AG04449 (cell line): ENCODE results near the gene CCDC122.

Experiments
- CTCF ChIA-PET: fragments of 350-600 bp; formaldehyde crosslinking; extraction: SDS; loops from one replicate; lab custom pipeline; 2021; ENCODE audit warnings: antibody characterized with exemption; lab: Yijun Ruan, JAX
- POLR2A ChIA-PET: fragments of 400-600, 350-600 bp; formaldehyde crosslinking; extraction: SDS; loops from one replicate; lab custom pipeline; 2020; ENCODE audit warnings: antibody characterized with exemption, inconsistent platforms; lab: Yijun Ruan, JAX
- DNase-seq: peaks from one replicate; pipeline ENCODE4 v3.0.0-alpha.2; 2010; ENCODE audit warnings: low read depth, low spot score
- H3K4me3 ChIP-seq: 2 replicates; pipeline ENCODE4 v1.5.1; 2011; ENCODE audit warnings: low read depth, mild to moderate bottlenecking, control low read depth, low read length
- TF ChIP-seq, protein P1 (sequence below): IDR thresholded peaks from one replicate; pipeline ENCODE4 v1.5.1; 2011; ENCODE audit warnings: mild to moderate bottlenecking, moderate library complexity, low read length, control low read depth, inconsistent platforms; ENCODE audit not compliant: insufficient read depth; ENCODE audit errors: missing control alignments

The CCDC122 gene

DNA sequence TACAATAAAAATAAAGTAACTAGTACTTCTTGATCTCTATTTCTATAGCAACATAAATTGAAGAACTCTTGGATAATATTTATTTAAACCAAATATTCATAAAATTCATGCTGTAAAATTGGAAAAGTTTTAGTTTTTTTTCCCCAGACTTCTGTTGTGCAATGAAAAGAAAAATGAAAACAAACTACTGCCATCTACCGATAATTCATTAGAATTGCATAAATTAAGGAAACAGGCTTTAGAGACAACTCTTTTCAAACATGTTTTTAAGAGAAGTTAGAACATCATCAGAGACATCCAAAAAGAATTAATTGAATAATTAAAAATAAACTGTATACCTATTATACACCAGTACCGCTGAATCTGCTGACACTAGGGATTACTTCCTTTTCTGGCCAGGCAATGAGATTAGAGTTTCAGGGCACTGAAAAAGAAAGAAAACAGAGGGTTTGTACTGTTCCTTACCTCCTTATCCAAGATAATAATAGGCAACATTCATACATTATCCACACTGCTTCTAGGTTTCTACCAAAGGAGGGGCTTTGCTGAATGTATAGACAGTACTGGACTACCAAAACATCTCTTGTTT lies 4.9 kb downstream of the CCDC122 start:
- DNase-seq = no peak
- TF ChIP-seq, protein P1, sequence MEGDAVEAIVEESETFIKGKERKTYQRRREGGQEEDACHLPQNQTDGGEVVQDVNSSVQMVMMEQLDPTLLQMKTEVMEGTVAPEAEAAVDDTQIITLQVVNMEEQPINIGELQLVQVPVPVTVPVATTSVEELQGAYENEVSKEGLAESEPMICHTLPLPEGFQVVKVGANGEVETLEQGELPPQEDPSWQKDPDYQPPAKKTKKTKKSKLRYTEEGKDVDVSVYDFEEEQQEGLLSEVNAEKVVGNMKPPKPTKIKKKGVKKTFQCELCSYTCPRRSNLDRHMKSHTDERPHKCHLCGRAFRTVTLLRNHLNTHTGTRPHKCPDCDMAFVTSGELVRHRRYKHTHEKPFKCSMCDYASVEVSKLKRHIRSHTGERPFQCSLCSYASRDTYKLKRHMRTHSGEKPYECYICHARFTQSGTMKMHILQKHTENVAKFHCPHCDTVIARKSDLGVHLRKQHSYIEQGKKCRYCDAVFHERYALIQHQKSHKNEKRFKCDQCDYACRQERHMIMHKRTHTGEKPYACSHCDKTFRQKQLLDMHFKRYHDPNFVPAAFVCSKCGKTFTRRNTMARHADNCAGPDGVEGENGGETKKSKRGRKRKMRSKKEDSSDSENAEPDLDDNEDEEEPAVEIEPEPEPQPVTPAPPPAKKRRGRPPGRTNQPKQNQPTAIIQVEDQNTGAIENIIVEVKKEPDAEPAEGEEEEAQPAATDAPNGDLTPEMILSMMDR = peak; percentile 16

DNA sequence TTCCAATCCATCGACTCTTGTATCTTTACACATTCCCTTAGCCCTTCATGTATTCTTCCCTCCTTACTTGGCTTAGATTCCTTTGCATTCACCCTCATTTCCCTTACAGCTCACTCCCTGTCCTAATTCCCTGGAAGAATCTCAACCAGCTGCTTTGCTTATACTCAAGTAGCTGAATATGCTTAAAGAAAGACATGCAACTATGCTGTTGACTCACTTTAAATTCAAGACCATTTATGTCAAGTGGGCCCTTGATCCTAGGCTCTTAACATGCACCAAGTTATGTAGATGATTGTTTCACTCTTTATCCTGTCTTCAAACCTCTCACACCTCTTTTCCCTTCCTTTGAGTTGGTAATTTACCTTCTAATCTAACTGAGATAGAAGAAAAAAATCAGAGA lies 7.4 kb downstream of the CCDC122 start:
- POLR2A ChIA-PET = no interaction called here
- TF ChIP-seq, protein P1 = no peak
- H3K4me3 ChIP-seq = no peak overlapping the region
- no peak for DNase-seq
- CTCF ChIA-PET = interaction anchor here (0.7 to 2.2 kb wide), 8 partner anchors 8 to 1277 kb away, joined by 3 to 14 read pairs (median 3); no protein-coding TSS in a partner anchor

More for the DNA sequence above, 4.9 kb downstream of the CCDC122 start:
- ChIA-PET POLR2A (no interaction called here), CTCF (interaction anchor here (0.7 to 3.0 kb wide), 9 partner anchors 9 to 789 kb away, joined by 3 to 14 read pairs (median 5); no protein-coding TSS in a partner anchor)
- H3K4me3 ChIP-seq = no peak overlapping the region

DNA sequence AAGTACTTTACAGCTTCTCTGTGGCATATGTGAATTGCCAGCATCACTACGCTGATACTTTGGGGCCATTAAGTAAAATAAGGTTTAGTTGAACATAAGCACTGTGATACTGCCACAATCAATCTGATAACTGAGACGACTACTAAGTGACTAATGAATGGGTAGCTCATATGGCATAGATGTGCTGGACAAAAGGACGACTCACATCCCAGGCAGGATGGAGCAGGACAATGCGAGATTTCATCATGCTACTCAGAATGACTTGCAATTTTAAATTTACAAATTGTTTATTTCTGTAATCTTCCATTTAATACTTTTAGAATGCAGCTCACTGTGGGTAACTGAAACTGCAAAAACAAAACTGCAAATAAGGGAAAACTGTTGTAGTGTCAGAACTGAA lies 13.6 kb downstream of the CCDC122 start:
- DNase-seq = no peak
- CTCF ChIA-PET = interaction anchor here (1.3 kb wide), 1 partner anchor 13 kb away, joined by 3 read pairs; no protein-coding TSS in a partner anchor
- TF ChIP-seq, protein P1 = no peak
- POLR2A ChIA-PET = no interaction called here
- H3K4me3 ChIP-seq = no peak overlapping the region

DNA sequence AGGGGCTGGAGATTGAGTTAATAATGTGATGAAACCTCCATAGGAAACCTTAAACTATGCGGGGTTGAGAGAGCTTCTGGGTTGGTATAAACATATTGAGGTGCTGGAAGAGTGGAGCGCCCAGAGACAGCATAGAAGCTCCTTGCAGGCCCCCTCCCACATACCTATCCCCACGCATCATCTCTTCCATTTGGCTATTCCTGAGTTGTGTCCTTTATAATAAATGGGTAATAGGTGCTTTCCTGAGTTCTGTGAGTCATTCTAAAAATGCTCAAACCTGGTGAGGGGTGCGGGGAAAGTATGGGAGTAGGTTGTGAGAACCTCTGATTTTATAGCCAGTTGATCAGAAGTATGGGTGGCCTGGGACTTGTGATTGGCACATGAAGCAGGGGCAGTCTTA lies 14.6 kb downstream of the CCDC122 start:
- POLR2A ChIA-PET = no interaction called here
- no peak overlapping the region for H3K4me3 ChIP-seq
- TF ChIP-seq, protein P1 = no peak
- CTCF ChIA-PET = interaction anchor here (1.3 to 1.4 kb wide), 2 partner anchors 8 to 12 kb away, joined by 3 to 6 read pairs; no protein-coding TSS in a partner anchor
- no peak for DNase-seq

DNA sequence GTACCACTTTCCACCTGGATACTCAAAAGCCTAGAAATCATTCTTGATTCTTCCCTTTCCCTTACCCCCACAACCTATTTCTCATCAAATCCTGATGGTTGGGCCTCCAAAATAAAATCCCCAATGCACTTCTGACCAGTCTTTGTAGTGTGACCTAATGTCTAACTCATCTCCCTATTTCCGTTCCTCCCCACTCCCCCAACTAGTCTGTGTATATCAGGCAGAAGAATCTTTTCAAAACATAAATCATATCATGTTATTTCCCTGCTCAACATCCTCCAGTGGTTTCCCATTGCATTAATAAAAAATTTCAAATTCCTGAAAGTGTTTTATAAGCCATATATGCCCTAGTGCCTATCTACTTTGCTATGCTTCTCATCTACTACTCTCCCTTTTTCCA lies 17.7 kb downstream of the CCDC122 start:
- CTCF ChIA-PET = no interaction called here
- TF ChIP-seq, protein P1 = no peak
- H3K4me3 ChIP-seq = no peak overlapping the region
- POLR2A ChIA-PET = no interaction called here
- DNase-seq = no peak

DNA sequence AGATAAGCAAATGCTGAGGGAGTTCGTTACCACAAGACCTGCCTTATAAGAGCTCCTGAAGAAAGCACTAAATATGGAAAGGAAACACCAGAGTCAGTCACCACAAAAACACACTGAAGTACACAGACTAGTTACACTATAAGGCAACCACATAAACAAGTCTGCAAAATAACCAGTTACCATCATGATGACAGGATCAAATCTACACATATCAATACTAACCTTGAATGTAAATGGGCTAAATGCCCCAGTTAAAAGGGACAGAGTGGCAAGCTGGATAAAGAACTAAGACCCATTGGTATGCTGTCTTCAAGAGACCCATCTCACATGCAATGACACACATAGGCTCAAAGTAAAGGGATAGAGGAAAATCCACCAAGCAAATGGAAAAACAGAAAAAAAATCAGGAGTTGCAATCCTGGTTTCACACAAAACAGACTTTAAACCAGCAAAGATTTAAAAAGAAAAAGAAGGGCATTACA lies 26.6 kb downstream of the CCDC122 start:
- no peak overlapping the region for H3K4me3 ChIP-seq
- CTCF ChIA-PET = interaction anchor here (1.2 kb wide), 1 partner anchor 13 kb away, joined by 3 read pairs; no protein-coding TSS in a partner anchor
- POLR2A ChIA-PET = no interaction called here
- no peak for DNase-seq
- TF ChIP-seq, protein P1 = no peak
